ENCODE data around the gene RAE1. TPM values are rescaled to one million over a fixed set of nuclear protein-coding genes. Genes with fewer than 3 reads are reported as not detected.

Gene RAE1
- total and polyA plus RNA-seq, 2 donors (not counting 1 experiment from before 2014, with no cell fraction given), result 27.2 to 39.4 TPM

DNA sequence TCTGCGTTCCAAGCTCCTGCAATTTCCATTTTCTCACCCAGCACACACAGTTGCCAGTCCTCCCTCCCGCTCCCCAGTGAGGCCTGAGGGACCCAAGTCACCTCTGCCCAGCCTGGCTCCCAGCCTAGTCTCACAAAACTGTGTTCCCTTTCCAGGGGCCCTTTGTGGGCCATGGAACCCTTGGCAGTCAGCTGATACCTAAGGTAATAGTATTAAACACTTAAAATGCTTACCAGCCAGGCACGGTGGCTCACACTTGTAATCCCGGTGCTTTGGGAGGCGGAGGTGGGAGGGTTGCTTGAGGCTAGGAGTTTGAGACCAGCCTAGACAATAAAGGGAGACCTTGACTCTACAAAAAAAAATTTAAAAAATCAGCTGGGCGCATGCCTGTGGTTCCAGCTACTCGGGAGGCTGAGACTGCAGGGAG is 36.9 kb downstream of the RAE1 start:
- no peak overlapping the region for H2AFZ ChIP-seq (ENCODE audit: low read length)
- no peaks in the 10 kb centered on the region for H3K4me1 ChIP-seq (ENCODE audit: control insufficient read depth, extremely low read depth, insufficient read depth, low read length)
- H3K9me3 ChIP-seq (ENCODE audit: control insufficient read depth, insufficient read depth, low read depth, low read length), result no peaks in the 10 kb centered on the region

DNA sequence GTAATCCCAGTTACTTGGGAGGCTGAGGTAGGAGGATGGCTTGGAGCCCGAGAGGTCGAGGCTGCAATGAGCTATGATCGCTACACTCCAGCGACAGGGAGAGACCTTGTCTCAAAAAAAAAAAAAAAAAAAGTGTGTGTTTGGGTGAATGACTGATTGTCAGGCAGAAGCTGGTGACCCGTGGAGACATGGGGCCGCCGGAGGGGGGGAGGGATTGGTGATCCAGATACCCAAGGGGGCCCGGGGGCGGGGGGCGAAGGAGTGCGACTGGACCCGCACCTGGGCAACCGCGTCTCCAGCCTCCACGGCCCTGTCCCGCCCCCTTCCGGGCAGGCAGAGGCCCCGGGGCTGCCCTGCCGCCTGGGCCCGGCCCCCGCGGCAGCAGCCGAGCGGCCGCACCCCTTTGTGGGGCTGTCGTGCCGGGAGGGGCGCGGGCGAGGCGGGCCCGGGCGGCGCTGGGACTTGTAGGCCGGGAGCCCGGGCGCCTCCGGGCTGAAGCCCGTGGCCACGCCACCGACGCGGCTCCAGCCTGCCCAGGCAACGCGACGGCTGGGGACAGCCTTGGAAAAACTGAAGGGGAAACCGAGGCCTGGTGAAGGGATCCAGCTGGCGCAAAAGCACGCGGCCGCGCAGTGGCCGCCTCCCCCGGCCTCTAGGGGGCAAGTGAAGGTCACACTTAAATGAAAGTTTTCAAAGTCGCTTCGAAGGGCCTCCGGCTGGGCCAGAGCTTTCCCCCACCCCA is 38.1 kb downstream of the RAE1 start:
- no peak overlapping the region for H3K4me2 ChIP-seq (ENCODE audit: extremely low read depth, insufficient read depth, low read length)
- H3K4me3 ChIP-seq (replicated peaks in 1 of 4; ENCODE audit: control extremely low read depth in 1 of 4, insufficient read depth in 1 of 4, low read depth in 3 of 4, low read length in 4 of 4), result peak overlapping the region in 1 of 4 experiments; percentile 44
- H2AFZ ChIP-seq (ENCODE audit: low read length), result peak overlapping the region; percentile 8
- H3K4me1 ChIP-seq (ENCODE audit: control insufficient read depth, extremely low read depth, insufficient read depth, low read length), result no peaks in the 10 kb centered on the region
- H3K9ac ChIP-seq (ENCODE audit: insufficient read depth, low read length), result no peak overlapping the region
- DNase-seq (ENCODE audit: low read depth in 2 of 2), result peak; percentile 65 to 67
- H4K20me1 ChIP-seq (ENCODE audit: control insufficient read depth, extremely low read depth, insufficient read depth, low read length), result no peaks in the 10 kb centered on the region
- H3K36me3 ChIP-seq (ENCODE audit: control insufficient read depth, insufficient read depth, low read length), result no peaks in the 10 kb centered on the region
- TF ChIP-seq EZH2 (IDR thresholded peaks at IDR 0.05; ENCODE audit: low read length, missing control alignments), result no peak
- peak; percentile 19 to 22 for TF ChIP-seq CTCF (conservative IDR thresholded peaks at IDR 0.05 in 1 of 2, IDR thresholded peaks at IDR 0.05 in 1 of 2; ENCODE audit: low read depth in 1 of 2, low read length in 2 of 2)
- no peaks in the 10 kb centered on the region for H3K9me3 ChIP-seq (ENCODE audit: control insufficient read depth, insufficient read depth, low read depth, low read length)
- no peaks in the 10 kb centered on the region for H3K27me3 ChIP-seq (ENCODE audit: control insufficient read depth, insufficient read depth, low read length)
- no peak overlapping the region for H3K27ac ChIP-seq (ENCODE audit: insufficient read depth, low read length)
- no peaks in the 10 kb centered on the region for H3K79me2 ChIP-seq (ENCODE audit: control insufficient read depth, insufficient read depth, low read length)

More for the DNA sequence above, 36.9 kb downstream of the RAE1 start:
- H3K79me2 ChIP-seq (ENCODE audit: control insufficient read depth, insufficient read depth, low read length), result no peaks in the 10 kb centered on the region
- no peak overlapping the region for H3K4me2 ChIP-seq (ENCODE audit: extremely low read depth, insufficient read depth, low read length)
- DNase-seq (ENCODE audit: low read depth in 2 of 2), result no peak
- H3K27ac ChIP-seq (ENCODE audit: insufficient read depth, low read length), result no peak overlapping the region
- no peaks in the 10 kb centered on the region for H3K36me3 ChIP-seq (ENCODE audit: control insufficient read depth, insufficient read depth, low read length)
- no peaks in the 10 kb centered on the region for H4K20me1 ChIP-seq (ENCODE audit: control insufficient read depth, extremely low read depth, insufficient read depth, low read length)
- TF ChIP-seq EZH2 (IDR thresholded peaks at IDR 0.05; ENCODE audit: low read length, missing control alignments) (no peak), CTCF (conservative IDR thresholded peaks at IDR 0.05 in 1 of 2, IDR thresholded peaks at IDR 0.05 in 1 of 2; ENCODE audit: low read depth in 1 of 2, low read length in 2 of 2) (no peak)
- no peak overlapping the region for H3K4me3 ChIP-seq (replicated peaks in 1 of 4; ENCODE audit: control extremely low read depth in 1 of 4, insufficient read depth in 1 of 4, low read depth in 3 of 4, low read length in 4 of 4)
- no peak overlapping the region for H3K9ac ChIP-seq (ENCODE audit: insufficient read depth, low read length)
- no peaks in the 10 kb centered on the region for H3K27me3 ChIP-seq (ENCODE audit: control insufficient read depth, insufficient read depth, low read length)

- H3K4me1 ChIP-seq (ENCODE audit: control insufficient read depth, extremely low read depth, insufficient read depth, low read length), result no peaks in the 10 kb centered on the region
- no peaks in the 10 kb centered on the region for H3K36me3 ChIP-seq (ENCODE audit: control insufficient read depth, insufficient read depth, low read length)
- peak overlapping the region in 1 of 4 experiments; percentile 44 for H3K4me3 ChIP-seq (replicated peaks in 1 of 4; ENCODE audit: control extremely low read depth in 1 of 4, insufficient read depth in 1 of 4, low read depth in 3 of 4, low read length in 4 of 4)
- H3K27me3 ChIP-seq (ENCODE audit: control insufficient read depth, insufficient read depth, low read length), result no peaks in the 10 kb centered on the region
- DNase-seq (ENCODE audit: low read depth in 2 of 2), result no peak
- H3K9ac ChIP-seq (ENCODE audit: insufficient read depth, low read length), result no peak overlapping the region
- no peaks in the 10 kb centered on the region for H3K79me2 ChIP-seq (ENCODE audit: control insufficient read depth, insufficient read depth, low read length)
- H3K9me3 ChIP-seq (ENCODE audit: control insufficient read depth, insufficient read depth, low read depth, low read length), result no peaks in the 10 kb centered on the region
- no peaks in the 10 kb centered on the region for H4K20me1 ChIP-seq (ENCODE audit: control insufficient read depth, extremely low read depth, insufficient read depth, low read length)
- no peak overlapping the region for H3K4me2 ChIP-seq (ENCODE audit: extremely low read depth, insufficient read depth, low read length)
- peak overlapping the region; percentile 8 for H2AFZ ChIP-seq (ENCODE audit: low read length)
- TF ChIP-seq CTCF (conservative IDR thresholded peaks at IDR 0.05 in 1 of 2, IDR thresholded peaks at IDR 0.05 in 1 of 2; ENCODE audit: low read depth in 1 of 2, low read length in 2 of 2) (no peak), EZH2 (IDR thresholded peaks at IDR 0.05; ENCODE audit: low read length, missing control alignments) (no peak)
- no peak overlapping the region for H3K27ac ChIP-seq (ENCODE audit: insufficient read depth, low read length)
These were observed 38.9 kb downstream of the RAE1 start for GRCh38 chr20:57389695-57390603.

All from fibroblast of lung (primary cell).